Heart left ventricle (tissue), 13 donors: ENCODE results near the gene CEPT1.

ENCODE experiments used
- POLR2A ChIP-seq, 2 donors: fragments of 450-650 bp; IDR thresholded peaks; one replicate each; pipeline ENCODE4 v1.6.1; 2017; ENCODE audit warnings: antibody characterized with exemption in 2 of 2, mild to moderate bottlenecking in 2 of 2, moderate library complexity in 2 of 2
- TF ChIP-seq, protein P1 (sequence below), 12 donors: fragments of 200-600 bp; sonication (generic) in 4 of 12; IDR thresholded peaks; one replicate each; pipeline versions ENCODE4 v1.5.0 to v1.8.0; 2018 to 2022; ENCODE audit warnings: antibody characterized with exemption in 12 of 12, mild to moderate bottlenecking in 5 of 12
- donor health status: ischemic (EF 13 %, LVEDD 7.1; RV severe dilation, severe dysfunction).
- donor health status: DM: no; HTN: yes; CAD: no.
- donor health status: DM: no; HTN: no; CAD: no.
- donor health status: ischemic (EF 25% LVEDD 6.9; RV normal size, moderate dysfunction).
- donor health status: ischemic (EF 25% LVEDD 5.7; RV mildly dilated, moderate dysfunction).
- donor health status: ischemic (EF 35%, LVEDD 5.7; RV mildly dilated, moderate dysfunction).
- donor health status: nonischemic (EF 11% LVEDD 7.7; RV severe dilation, severe dysfunction).
- donor health status: DM: yes; HTN: yes; CAD: no.
- donor health status: PGD.
- donor health status: ischemic (EF 29% LVEDD 5.4; RV normal size, mild dysfunction).
- donor health status: nonischemic (EF 23%, LVEDD 6.1; RV moderate dilation, normal function).

- TF ChIP-seq, protein P1, sequence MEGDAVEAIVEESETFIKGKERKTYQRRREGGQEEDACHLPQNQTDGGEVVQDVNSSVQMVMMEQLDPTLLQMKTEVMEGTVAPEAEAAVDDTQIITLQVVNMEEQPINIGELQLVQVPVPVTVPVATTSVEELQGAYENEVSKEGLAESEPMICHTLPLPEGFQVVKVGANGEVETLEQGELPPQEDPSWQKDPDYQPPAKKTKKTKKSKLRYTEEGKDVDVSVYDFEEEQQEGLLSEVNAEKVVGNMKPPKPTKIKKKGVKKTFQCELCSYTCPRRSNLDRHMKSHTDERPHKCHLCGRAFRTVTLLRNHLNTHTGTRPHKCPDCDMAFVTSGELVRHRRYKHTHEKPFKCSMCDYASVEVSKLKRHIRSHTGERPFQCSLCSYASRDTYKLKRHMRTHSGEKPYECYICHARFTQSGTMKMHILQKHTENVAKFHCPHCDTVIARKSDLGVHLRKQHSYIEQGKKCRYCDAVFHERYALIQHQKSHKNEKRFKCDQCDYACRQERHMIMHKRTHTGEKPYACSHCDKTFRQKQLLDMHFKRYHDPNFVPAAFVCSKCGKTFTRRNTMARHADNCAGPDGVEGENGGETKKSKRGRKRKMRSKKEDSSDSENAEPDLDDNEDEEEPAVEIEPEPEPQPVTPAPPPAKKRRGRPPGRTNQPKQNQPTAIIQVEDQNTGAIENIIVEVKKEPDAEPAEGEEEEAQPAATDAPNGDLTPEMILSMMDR (IDR thresholded peaks at IDR 0.05) = no peak
- TF ChIP-seq POLR2A (IDR thresholded peaks at IDR 0.05) = no peak
Measured at GRCh38 chr1:111127923-111128643, 11.9 kb upstream of the CEPT1 start.
